ENCODE measurements around the gene TIMP2.
"Not testable (repeated sequence)": the region's sequence is repeated elsewhere in the genome, so short reads cannot be mapped to it uniquely, and the experiment has no call there.

The TIMP2 gene

GRCh38 chr17:78903101-78903779 is 21.9 kb downstream of the TIMP2 start, which contains the start of gene CEP295NL:
Gene CEP295NL (minus strand): TSS chr17:78903201. CDS start chr17:78901828, 1,373 bp downstream.
- no peak for DNase-seq

- DNase-seq = not testable (repeated sequence)
Measured at GRCh38 chr17:78902231-78902630, 23.0 kb downstream of the TIMP2 start.

- DNase-seq = no peak
Measured at GRCh38 chr17:78901806-78902205, 23.4 kb downstream of the TIMP2 start.

GRCh38 chr17:78900816-78901215 is 24.4 kb downstream of the TIMP2 start:
- no peak for DNase-seq

GRCh38 chr17:78899361-78900260 is 25.6 kb downstream of the TIMP2 start:
- no peak for DNase-seq

- no peak for DNase-seq
Measured at GRCh38 chr17:78898947-78899346, 26.2 kb downstream of the TIMP2 start.

- no peak for DNase-seq
Measured at GRCh38 chr17:78898075-78898836, 26.9 kb downstream of the TIMP2 start.

GRCh38 chr17:78897664-78898047 is 27.5 kb downstream of the TIMP2 start:
- DNase-seq = no peak

- DNase-seq = no peak
Measured at GRCh38 chr17:78896834-78897663, 28.1 kb downstream of the TIMP2 start.

GRCh38 chr17:78896091-78896833 is 28.9 kb downstream of the TIMP2 start:
- DNase-seq = no peak

- DNase-seq = no peak
Measured at GRCh38 chr17:78895322-78895721, 29.9 kb downstream of the TIMP2 start.

- DNase-seq = no peak
Measured at GRCh38 chr17:78893684-78894083, 31.5 kb downstream of the TIMP2 start.

- no peak for DNase-seq
Measured at GRCh38 chr17:78892936-78893379, 32.2 kb downstream of the TIMP2 start.

- DNase-seq = no peak
Measured at GRCh38 chr17:78892520-78892919, 32.7 kb downstream of the TIMP2 start.

GRCh38 chr17:78892062-78892456 is 33.1 kb downstream of the TIMP2 start:
- DNase-seq = no peak

GRCh38 chr17:78891406-78892061 is 33.7 kb downstream of the TIMP2 start:
- DNase-seq = no peak

GRCh38 chr17:78890498-78890897 is 34.7 kb downstream of the TIMP2 start:
- peak; percentile 48 to 81 for DNase-seq

- not testable (repeated sequence) for DNase-seq
Measured at GRCh38 chr17:78890096-78890495, 35.1 kb downstream of the TIMP2 start.

GRCh38 chr17:78889531-78889930 is 35.7 kb downstream of the TIMP2 start:
- peak; percentile 26 to 64 for DNase-seq

GRCh38 chr17:78888941-78889518 is 36.2 kb downstream of the TIMP2 start:
- DNase-seq = peak in 1 of 2 donors; percentile 33

- no peak for DNase-seq
Measured at GRCh38 chr17:78886954-78887353, 38.2 kb downstream of the TIMP2 start.
